SK-N-SH (cell line): Measurements from ENCODE around the gene EPHA6. TPM values are rescaled to one million over a fixed set of nuclear protein-coding genes. Genes with fewer than 3 reads are reported as not detected.

Experiments used
- CTCF ChIA-PET: fragments of 300-600, 350-600 bp; formaldehyde crosslinking; extraction: SDS; loops from one replicate; lab custom pipeline; 2021; lab: Yijun Ruan, JAX
- POLR2A ChIA-PET: fragments of 350-600 bp; sonication (Branson Sonifier 250); formaldehyde crosslinking; extraction: SDS; loops from one replicate; lab custom pipeline; 2020; ENCODE audit warnings: antibody characterized with exemption, inconsistent platforms; lab: Yijun Ruan, JAX
- DNase-seq: peaks from one replicate; pipeline ENCODE4 v3.0.0; 2012
- H2AFZ ChIP-seq: fragments of 200-600 bp; sonication (generic); 2 replicates; pipeline ENCODE4 v1.8.1; 2016; ENCODE audit warnings: antibody characterized with exemption, mild to moderate bottlenecking, low read depth
- H3F3A ChIP-seq: fragments of 200-600 bp; sonication (generic); replicated peaks from 2 replicates; pipeline ENCODE3; 2016; ENCODE audit warnings: antibody characterized with exemption, mild to moderate bottlenecking; ENCODE audit not compliant: insufficient read depth
- H3K27ac ChIP-seq, 2 experiments: fragments of 200-500 bp in 1 of 2; fragments of 200-600 bp in 1 of 2; sonication (Bioruptor generic) in 1 of 2; sonication (generic), shearing (Covaris generic) in 1 of 2; 2 replicates each; pipeline versions ENCODE4 v1.5.1 to v1.6.1; 2014 to 2016; ENCODE audit warnings: low read depth in 2 of 2, inconsistent platforms in 1 of 2, low read length in 1 of 2, mild to moderate bottlenecking in 1 of 2, mixed read lengths in 1 of 2
- H3K27me3 ChIP-seq: fragments of 200-600 bp; sonication (generic), shearing (Covaris generic); 2 replicates; pipeline ENCODE4 v1.6.1; 2016; ENCODE audit warnings: mixed run types; ENCODE audit not compliant: insufficient read depth
- H3K36me3 ChIP-seq, 2 experiments: fragments of 200-500 bp in 1 of 2; fragments of 200-600 bp in 1 of 2; sonication (Bioruptor generic) in 1 of 2; sonication (generic) in 1 of 2; replicated peaks in 1 of 2; 2 replicates each; pipeline versions ENCODE3 to v1.5.1; 2014 to 2016; ENCODE audit warnings: low read length in 1 of 2, mild to moderate bottlenecking in 1 of 2; ENCODE audit not compliant: insufficient read depth in 2 of 2, control insufficient read depth in 1 of 2
- H3K4me1 ChIP-seq, 2 experiments: fragments of 200-500 bp in 1 of 2; fragments of 200-600 bp in 1 of 2; sonication (Bioruptor generic) in 1 of 2; sonication (generic), shearing (Covaris generic) in 1 of 2; 2 replicates each; pipeline versions ENCODE4 v1.5.1 to v1.6.1; 2014 to 2016; ENCODE audit warnings: low read depth in 1 of 2, low read length in 1 of 2, mixed run types in 1 of 2; ENCODE audit not compliant: insufficient read depth in 2 of 2, control insufficient read depth in 1 of 2
- H3K4me2 ChIP-seq: fragments of 200-600 bp; sonication (generic), shearing (Covaris generic); 2 replicates; pipeline ENCODE4 v1.6.1; 2017; ENCODE audit warnings: mixed run types
- H3K4me3 ChIP-seq, 2 experiments: fragments of 200-500 bp in 1 of 2; fragments of 200-600 bp in 1 of 2; sonication (Bioruptor generic) in 1 of 2; sonication (generic), shearing (Covaris generic) in 1 of 2; 2 replicates each; pipeline versions ENCODE4 v1.5.1 to v1.8.1; 2014 to 2016; ENCODE audit warnings: low read depth in 2 of 2, inconsistent platforms in 1 of 2, low read length in 1 of 2, mild to moderate bottlenecking in 1 of 2, mixed read lengths in 1 of 2, moderate library complexity in 1 of 2
- H3K79me2 ChIP-seq: fragments of 200-600 bp; sonication (generic); 2 replicates; pipeline ENCODE4 v1.8.1; 2017; ENCODE audit warnings: mild to moderate bottlenecking; ENCODE audit not compliant: insufficient read depth
- H3K9ac ChIP-seq: fragments of 200-600 bp; sonication (generic); 2 replicates; pipeline ENCODE4 v1.6.1; 2017; ENCODE audit warnings: mixed run types
- H3K9me2 ChIP-seq: fragments of 200-600 bp; sonication (generic); 2 replicates; pipeline ENCODE4 v1.6.1; 2017; ENCODE audit warnings: mixed run types
- H3K9me3 ChIP-seq: fragments of 200-600 bp; sonication (generic); 2 replicates; pipeline ENCODE4 v1.6.1; 2017; ENCODE audit warnings: mixed run types, mild to moderate bottlenecking, moderate library complexity
- H4K20me1 ChIP-seq: fragments of 200-600 bp; sonication (generic); 2 replicates; pipeline ENCODE4 v1.6.1; 2017; ENCODE audit warnings: mild to moderate bottlenecking, mixed run types; ENCODE audit not compliant: insufficient read depth
- CTCF ChIP-seq: fragments of 200-600 bp; sonication (generic); IDR thresholded peaks from 2 replicates; pipeline ENCODE4 v1.6.1; 2017; ENCODE audit warnings: antibody characterized with exemption, mild to moderate bottlenecking, moderate library complexity
- FOXJ3 ChIP-seq: sonication (generic); formaldehyde crosslinking; IDR thresholded peaks from 2 replicates; pipeline ENCODE4 v1.5.1; 2020; ENCODE audit warnings: mild to moderate bottlenecking, missing genetic modification reagents
- GATA2 ChIP-seq: sonication (generic); formaldehyde crosslinking; IDR thresholded peaks from 2 replicates; pipeline ENCODE4 v1.5.0; 2020; ENCODE audit warnings: mild to moderate bottlenecking, missing genetic modification reagents
- JUND ChIP-seq: IDR thresholded peaks from 2 replicates; pipeline ENCODE4 v1.4.0; 2012
- RAD21 ChIP-seq: IDR thresholded peaks from 2 replicates; pipeline ENCODE4 v1.6.1; 2012; ENCODE audit warnings: mild to moderate bottlenecking, low read length
- RCOR1 ChIP-seq: fragments of 150-350 bp; IDR thresholded peaks from 2 replicates; pipeline ENCODE4 v1.6.1; 2017; ENCODE audit warnings: antibody characterized with exemption, low read length
- RFX5 ChIP-seq: IDR thresholded peaks from 2 replicates; pipeline ENCODE4 v1.6.1; 2012; ENCODE audit warnings: mild to moderate bottlenecking, improper control_type of control experiment, low read length
- SIN3A ChIP-seq: IDR thresholded peaks from 2 replicates; pipeline ENCODE4 v1.6.1; 2012; ENCODE audit warnings: low read depth, mild to moderate bottlenecking, low read length, moderate library complexity, borderline replicate concordance
- USF1 ChIP-seq: IDR thresholded peaks from 2 replicates; pipeline ENCODE4 v1.4.0; 2012; ENCODE audit warnings: low read depth, borderline replicate concordance
- WGBS: methylation state at CpG from one replicate; pipeline ENCODE4 v1.1.6; 2017; ENCODE audit warnings: low lambda C conversion rate; 5-methylcytosine and 5-hydroxymethylcytosine counted together
- polyA plus RNA-seq, 3 experiments: library from polyadenylated mRNA; depleted of rRNA; stranded (reverse); fragments of >200 nt; gene quantifications; 2 replicates each; pipeline ENCODE4 v1.2.3, GENCODE V29; 2012
- TF ChIP-seq, protein P1 (sequence below): fragments of 150-350 bp; IDR thresholded peaks from 2 replicates; pipeline ENCODE4 v1.6.1; 2017; ENCODE audit warnings: antibody characterized with exemption, low read length, low read depth, borderline replicate concordance

EPHA6 gene
- polyA plus RNA-seq, 1 of the 3 experiments (the other 2 are of a cell fraction), result not detected

- Histone ChIP-seq H3K79me2 (no peaks in the 10 kb centered on the region), H3K4me2 (no peak overlapping the region), H3K27ac (no peak overlapping the region), H3F3A (no peaks in the 10 kb centered on the region), H3K4me1 (no peaks in the 10 kb centered on the region), H4K20me1 (no peaks in the 10 kb centered on the region), H3K9ac (no peak overlapping the region), H3K27me3 (no peaks in the 10 kb centered on the region), H3K36me3 (no peaks in the 10 kb centered on the region), H3K4me3 (no peak overlapping the region), H3K9me2 (no peaks in the 10 kb centered on the region), H3K9me3 (no peaks in the 10 kb centered on the region), H2AFZ (no peak overlapping the region)
- TF ChIP-seq RAD21 (peak; percentile 42), SIN3A (no peak), CTCF (peak; percentile 8; the same call in 1 of the 2 replicates), RCOR1 (no peak), RFX5 (no peak), FOXJ3 (CRISPR knock-in tag) (no peak), GATA2 (CRISPR knock-in tag) (no peak), JUND (no peak)
- TF ChIP-seq, protein P1, sequence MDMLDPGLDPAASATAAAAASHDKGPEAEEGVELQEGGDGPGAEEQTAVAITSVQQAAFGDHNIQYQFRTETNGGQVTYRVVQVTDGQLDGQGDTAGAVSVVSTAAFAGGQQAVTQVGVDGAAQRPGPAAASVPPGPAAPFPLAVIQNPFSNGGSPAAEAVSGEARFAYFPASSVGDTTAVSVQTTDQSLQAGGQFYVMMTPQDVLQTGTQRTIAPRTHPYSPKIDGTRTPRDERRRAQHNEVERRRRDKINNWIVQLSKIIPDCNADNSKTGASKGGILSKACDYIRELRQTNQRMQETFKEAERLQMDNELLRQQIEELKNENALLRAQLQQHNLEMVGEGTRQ, result no peak
- 0% methylated on average over 1 of the region's 1 CpG for WGBS
- peak; percentile 14 for DNase-seq
- ChIA-PET CTCF (interaction anchor here (0.6 to 1.8 kb wide), 3 partner anchors 14 to 441 kb away, joined by 3 to 5 read pairs (median 4); no protein-coding TSS in a partner anchor), POLR2A (no interaction called here)
Observed at GRCh38 chr3:97278506-97278905, 464.1 kb downstream of the EPHA6 start.

GRCh38 chr3:97291901-97292300 is 477.5 kb downstream of the EPHA6 start:
- H3K4me1 ChIP-seq, result no peaks in the 10 kb centered on the region
- no peaks in the 10 kb centered on the region for H3K36me3 ChIP-seq
- no peaks in the 10 kb centered on the region for H3K9me2 ChIP-seq
- H3K4me3 ChIP-seq, result no peak overlapping the region
- DNase-seq, result no peak
- H3K79me2 ChIP-seq, result no peaks in the 10 kb centered on the region
- POLR2A ChIA-PET, result no interaction called here
- no peak overlapping the region for H3K27ac ChIP-seq
- H3K9ac ChIP-seq, result no peak overlapping the region
- CTCF ChIA-PET, result no interaction called here
- no peak overlapping the region for H2AFZ ChIP-seq
- WGBS, result 45% methylated on average over 6 of the region's 13 CpGs
- no peaks in the 10 kb centered on the region for H3K9me3 ChIP-seq
- no peaks in the 10 kb centered on the region for H4K20me1 ChIP-seq
- no peak for TF ChIP-seq USF1
- H3K27me3 ChIP-seq, result no peaks in the 10 kb centered on the region
- H3F3A ChIP-seq, result no peaks in the 10 kb centered on the region
- H3K4me2 ChIP-seq, result no peak overlapping the region
